ENCODE data around the gene AGER.

Gene AGER

DNA sequence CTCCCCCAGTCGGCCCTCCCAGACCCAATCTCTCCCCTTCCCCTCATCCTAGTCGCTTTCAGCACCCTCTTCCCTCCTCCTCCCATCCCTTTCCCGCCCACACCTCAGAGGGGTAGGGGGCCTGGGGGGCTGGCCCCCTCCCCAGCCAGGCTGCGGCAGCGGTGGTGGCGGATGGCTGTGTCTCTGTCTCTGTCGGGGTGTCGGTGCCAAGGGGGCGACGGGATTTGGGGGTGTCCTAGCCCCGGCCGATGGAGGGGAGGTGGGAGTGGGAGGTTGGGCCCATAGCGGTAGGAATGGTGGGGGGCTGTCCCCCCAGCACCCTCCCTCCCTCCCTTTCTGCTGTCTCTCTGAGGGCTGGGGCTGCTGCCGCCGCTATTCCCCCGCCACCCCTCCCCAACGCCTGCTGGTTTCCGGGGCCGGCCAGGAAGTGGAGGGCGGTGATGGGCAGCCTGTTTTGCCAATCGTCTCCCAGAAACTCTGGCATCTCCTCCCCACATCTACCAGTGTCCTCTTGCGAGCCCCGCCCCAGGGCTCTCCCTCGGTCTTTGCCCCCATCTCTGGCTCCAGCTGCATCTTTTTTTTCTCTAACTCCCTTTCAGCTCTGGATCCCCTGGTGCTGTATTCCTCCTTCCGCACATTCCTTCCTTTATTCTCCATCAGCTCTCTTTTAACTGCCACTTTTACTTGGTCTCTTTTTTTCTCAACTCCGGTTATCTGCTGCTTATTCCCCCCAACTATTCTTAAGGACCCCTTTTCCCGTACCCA, 8.2 kb downstream of the AGER start, which contains the start of gene AGPAT1:
AGPAT1 (minus strand) TSS at position 374 of the 765 bp plus-strand sequence. CDS start 4,588 bp downstream, outside the sequence.
- H2AFZ ChIP-seq (ENCODE audit: low read depth, low read length, severe bottlenecking), result peak within 1 kb of the TSS; percentile 59
- peaks cover 31% of the 10 kb centered on the region for H3K79me2 ChIP-seq (ENCODE audit: insufficient read depth, low read length)

GRCh38 chr6:32175322-32175710, 8.7 kb downstream of the AGER start:
- Histone ChIP-seq H3K79me2 (ENCODE audit: insufficient read depth, low read length) (peaks cover 31% of the 10 kb centered on the region), H3K4me2 (ENCODE audit: low read depth, low read length, poor library complexity, severe bottlenecking) (peak overlapping the region; percentile 73), H3F3A (ENCODE audit: insufficient read depth) (peaks cover 16% of the 10 kb centered on the region), H2AFZ (ENCODE audit: low read depth, low read length, severe bottlenecking) (peak overlapping the region; percentile 39), H4K20me1 (ENCODE audit: low read depth, low read length) (no peaks in the 10 kb centered on the region), H3K4me3 (ENCODE audit: insufficient read depth, low read length, poor library complexity, severe bottlenecking) (peak overlapping the region; percentile 86), H3K9me3 (ENCODE audit: insufficient read depth, low read length) (no peaks in the 10 kb centered on the region), H3K9ac (ENCODE audit: low read length) (peak overlapping the region; percentile 88), H3K27me3 (ENCODE audit: low read length) (no peaks in the 10 kb centered on the region), H3K9me2 (replicated peaks; ENCODE audit: insufficient read depth, low read length) (no peaks in the 10 kb centered on the region), H3K27ac (ENCODE audit: low read depth, low read length) (no peak overlapping the region; the same call in 1 of the 2 replicates), H3K36me3 (ENCODE audit: low read length) (no peaks in the 10 kb centered on the region)
- TF ChIP-seq EZH2phosphoT487 (conservative IDR thresholded peaks at IDR 0.05; ENCODE audit: low read length) (no peak), CTCF (IDR thresholded peaks at IDR 0.05; ENCODE audit: insufficient read depth, low read length, poor library complexity, severe bottlenecking) (no peak)

More for the DNA sequence above, 8.2 kb downstream of the AGER start, which contains the start of gene AGPAT1:
- Histone ChIP-seq H3K36me3 (ENCODE audit: low read length) (no peaks in the 10 kb centered on the region), H3F3A (ENCODE audit: insufficient read depth) (peaks cover 16% of the 10 kb centered on the region), H3K9ac (ENCODE audit: low read length) (peak within 1 kb of the TSS; percentile 88), H3K27me3 (ENCODE audit: low read length) (no peaks in the 10 kb centered on the region), H3K27ac (ENCODE audit: low read depth, low read length) (peak within 1 kb of the TSS; percentile 81), H3K9me2 (replicated peaks; ENCODE audit: insufficient read depth, low read length) (no peaks in the 10 kb centered on the region), H4K20me1 (ENCODE audit: low read depth, low read length) (no peaks in the 10 kb centered on the region), H3K9me3 (ENCODE audit: insufficient read depth, low read length) (no peaks in the 10 kb centered on the region), H3K4me3 (ENCODE audit: insufficient read depth, low read length, poor library complexity, severe bottlenecking) (peak within 1 kb of the TSS; percentile 86), H3K4me2 (ENCODE audit: low read depth, low read length, poor library complexity, severe bottlenecking) (peak within 1 kb of the TSS; percentile 73)
- TF ChIP-seq CTCF (IDR thresholded peaks at IDR 0.05; ENCODE audit: insufficient read depth, low read length, poor library complexity, severe bottlenecking) (no peak), EZH2phosphoT487 (conservative IDR thresholded peaks at IDR 0.05; ENCODE audit: low read length) (no peak)

DNA sequence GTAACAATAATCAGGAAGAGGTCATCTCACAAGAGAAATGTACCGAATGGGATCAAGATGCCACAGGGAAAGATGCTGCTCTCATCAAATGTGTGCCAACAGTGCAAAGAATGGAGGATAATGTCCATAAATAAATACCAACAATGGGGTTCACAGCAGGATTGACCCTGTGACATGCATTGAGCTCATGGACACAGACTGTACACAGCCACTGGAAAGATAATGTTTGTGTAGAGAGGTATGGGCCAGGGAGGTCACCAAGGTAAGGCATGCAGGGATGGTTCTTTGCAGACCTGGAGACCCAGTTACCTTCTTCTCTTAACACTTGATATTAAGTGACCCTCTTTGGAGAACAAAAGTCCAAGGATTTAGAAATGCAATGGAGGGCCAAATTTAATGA, 9.6 kb downstream of the AGER start:
- peaks cover 29% of the 10 kb centered on the region for H3K79me2 ChIP-seq (ENCODE audit: insufficient read depth, low read length)
- H3K27ac ChIP-seq (ENCODE audit: low read depth, low read length), result no peak overlapping the region
- H3K9me3 ChIP-seq (ENCODE audit: insufficient read depth, low read length), result no peaks in the 10 kb centered on the region
- H2AFZ ChIP-seq (ENCODE audit: low read depth, low read length, severe bottlenecking), result no peak overlapping the region
- no peaks in the 10 kb centered on the region for H3K36me3 ChIP-seq (ENCODE audit: low read length)
- TF ChIP-seq CTCF (IDR thresholded peaks at IDR 0.05; ENCODE audit: insufficient read depth, low read length, poor library complexity, severe bottlenecking) (no peak), EZH2phosphoT487 (conservative IDR thresholded peaks at IDR 0.05; ENCODE audit: low read length) (no peak)
- no peaks in the 10 kb centered on the region for H4K20me1 ChIP-seq (ENCODE audit: low read depth, low read length)
- no peak overlapping the region for H3K9ac ChIP-seq (ENCODE audit: low read length)
- H3F3A ChIP-seq (ENCODE audit: insufficient read depth), result peaks cover 16% of the 10 kb centered on the region
- H3K27me3 ChIP-seq (ENCODE audit: low read length), result no peaks in the 10 kb centered on the region
- H3K4me2 ChIP-seq (ENCODE audit: low read depth, low read length, poor library complexity, severe bottlenecking), result peak overlapping the region; percentile 73
- H3K9me2 ChIP-seq (replicated peaks; ENCODE audit: insufficient read depth, low read length), result no peaks in the 10 kb centered on the region
- no peak overlapping the region for H3K4me3 ChIP-seq (ENCODE audit: insufficient read depth, low read length, poor library complexity, severe bottlenecking)

Measured in SU-DHL-6 (cell line).